Right lobe of liver (tissue), 4 donors: ENCODE data around the gene SCNN1B.

Source experiments
- POLR2A ChIP-seq: fragments of 450-650 bp; IDR thresholded peaks from one replicate; pipeline ENCODE4 v1.6.1; 2017; ENCODE audit warnings: antibody characterized with exemption, mild to moderate bottlenecking
- TF ChIP-seq, protein P1 (sequence below), 4 donors: fragments of 200-600 bp in 3 of 4; fragments of 450-650 bp in 1 of 4; IDR thresholded peaks; one replicate each; pipeline versions ENCODE4 v1.5.1 to v1.8.0; 2016 to 2022; ENCODE audit warnings: antibody characterized with exemption in 4 of 4, mild to moderate bottlenecking in 2 of 4
- donor health status: DM: no; HTN: no; CAD: no.
- donor health status: DM: no; HTN: no; CAD: no.
- donor health status: DM: no; HTN: yes; CAD: no.

DNA sequence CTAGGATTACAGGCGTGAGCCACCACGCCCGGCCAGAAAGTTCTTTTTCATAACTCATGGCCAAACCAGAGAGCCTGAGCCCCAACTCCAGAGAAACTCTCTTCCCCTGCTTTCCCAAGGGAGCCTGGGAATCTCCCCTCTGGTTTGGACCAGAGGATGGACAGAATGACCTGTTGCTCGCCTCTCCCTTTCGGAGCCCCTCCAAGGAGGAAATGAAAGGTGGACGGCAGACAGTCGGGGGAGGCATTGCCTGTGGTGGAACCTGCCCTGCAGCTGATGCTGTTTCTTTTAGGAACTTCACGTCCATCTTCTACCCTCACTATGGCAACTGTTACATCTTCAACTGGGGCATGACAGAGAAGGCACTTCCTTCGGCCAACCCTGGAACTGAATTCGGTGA, 65.5 kb downstream of the SCNN1B start:
- TF ChIP-seq, protein P1, sequence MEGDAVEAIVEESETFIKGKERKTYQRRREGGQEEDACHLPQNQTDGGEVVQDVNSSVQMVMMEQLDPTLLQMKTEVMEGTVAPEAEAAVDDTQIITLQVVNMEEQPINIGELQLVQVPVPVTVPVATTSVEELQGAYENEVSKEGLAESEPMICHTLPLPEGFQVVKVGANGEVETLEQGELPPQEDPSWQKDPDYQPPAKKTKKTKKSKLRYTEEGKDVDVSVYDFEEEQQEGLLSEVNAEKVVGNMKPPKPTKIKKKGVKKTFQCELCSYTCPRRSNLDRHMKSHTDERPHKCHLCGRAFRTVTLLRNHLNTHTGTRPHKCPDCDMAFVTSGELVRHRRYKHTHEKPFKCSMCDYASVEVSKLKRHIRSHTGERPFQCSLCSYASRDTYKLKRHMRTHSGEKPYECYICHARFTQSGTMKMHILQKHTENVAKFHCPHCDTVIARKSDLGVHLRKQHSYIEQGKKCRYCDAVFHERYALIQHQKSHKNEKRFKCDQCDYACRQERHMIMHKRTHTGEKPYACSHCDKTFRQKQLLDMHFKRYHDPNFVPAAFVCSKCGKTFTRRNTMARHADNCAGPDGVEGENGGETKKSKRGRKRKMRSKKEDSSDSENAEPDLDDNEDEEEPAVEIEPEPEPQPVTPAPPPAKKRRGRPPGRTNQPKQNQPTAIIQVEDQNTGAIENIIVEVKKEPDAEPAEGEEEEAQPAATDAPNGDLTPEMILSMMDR (IDR thresholded peaks at IDR 0.05), result no peak
- no peak for TF ChIP-seq POLR2A
